Measurements from ENCODE around the gene COMMD7.
A peak's percentile ranks its signal among the peaks of the same experiment; 100 is the strongest.

COMMD7 gene

DNA sequence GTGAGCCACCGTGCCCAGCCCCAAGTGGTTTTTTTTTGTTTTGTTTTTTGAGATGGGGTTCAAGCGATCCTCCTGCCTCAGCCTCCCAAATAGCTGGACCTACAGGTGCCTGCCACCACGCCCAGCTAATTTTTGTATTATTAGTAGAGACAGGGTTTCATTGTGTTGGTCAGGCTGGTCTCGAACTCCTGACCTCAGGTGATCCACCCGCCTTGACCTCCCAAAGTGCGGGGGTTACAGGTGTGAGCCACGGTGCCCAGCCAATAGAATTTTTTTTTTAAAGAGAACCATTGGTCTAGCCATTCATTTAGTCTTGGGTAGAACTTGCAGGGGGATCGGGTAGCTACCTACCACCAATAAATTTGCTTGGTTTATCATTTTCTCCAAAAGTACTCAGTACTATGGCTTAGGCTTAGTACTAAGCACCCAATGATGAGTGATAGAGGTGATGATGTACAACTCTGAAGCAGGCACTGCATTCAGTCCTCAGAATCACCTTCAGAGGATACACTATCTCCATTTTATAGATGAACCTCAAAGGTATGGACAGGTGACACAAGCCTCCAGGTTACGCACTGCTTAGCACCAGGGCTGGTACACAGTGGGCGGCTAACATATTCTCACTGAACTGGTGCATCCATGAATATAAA lies 56.6 kb downstream of the COMMD7 start:
- Histone ChIP-seq H3K9me3 (ENCODE audit: control insufficient read depth, low read length) (no peaks in the 10 kb centered on the region), H3K4me3 (ENCODE audit: extremely low read depth, insufficient read depth, low read length, poor library complexity, severe bottlenecking) (no peak overlapping the region), H3K36me3 (ENCODE audit: control insufficient read depth, insufficient read depth, low read length) (no peaks in the 10 kb centered on the region), H3K27ac (ENCODE audit: low read depth, low read length, severe bottlenecking) (no peak overlapping the region), H3K4me1 (ENCODE audit: control insufficient read depth, insufficient read depth, low read length, poor library complexity, severe bottlenecking) (no peaks in the 10 kb centered on the region)
- WGBS, 2 experiments (ENCODE audit: insufficient coverage in 2 of 2): 91 to 97% methylated on average over 7 of the region's 10 CpGs

DNA sequence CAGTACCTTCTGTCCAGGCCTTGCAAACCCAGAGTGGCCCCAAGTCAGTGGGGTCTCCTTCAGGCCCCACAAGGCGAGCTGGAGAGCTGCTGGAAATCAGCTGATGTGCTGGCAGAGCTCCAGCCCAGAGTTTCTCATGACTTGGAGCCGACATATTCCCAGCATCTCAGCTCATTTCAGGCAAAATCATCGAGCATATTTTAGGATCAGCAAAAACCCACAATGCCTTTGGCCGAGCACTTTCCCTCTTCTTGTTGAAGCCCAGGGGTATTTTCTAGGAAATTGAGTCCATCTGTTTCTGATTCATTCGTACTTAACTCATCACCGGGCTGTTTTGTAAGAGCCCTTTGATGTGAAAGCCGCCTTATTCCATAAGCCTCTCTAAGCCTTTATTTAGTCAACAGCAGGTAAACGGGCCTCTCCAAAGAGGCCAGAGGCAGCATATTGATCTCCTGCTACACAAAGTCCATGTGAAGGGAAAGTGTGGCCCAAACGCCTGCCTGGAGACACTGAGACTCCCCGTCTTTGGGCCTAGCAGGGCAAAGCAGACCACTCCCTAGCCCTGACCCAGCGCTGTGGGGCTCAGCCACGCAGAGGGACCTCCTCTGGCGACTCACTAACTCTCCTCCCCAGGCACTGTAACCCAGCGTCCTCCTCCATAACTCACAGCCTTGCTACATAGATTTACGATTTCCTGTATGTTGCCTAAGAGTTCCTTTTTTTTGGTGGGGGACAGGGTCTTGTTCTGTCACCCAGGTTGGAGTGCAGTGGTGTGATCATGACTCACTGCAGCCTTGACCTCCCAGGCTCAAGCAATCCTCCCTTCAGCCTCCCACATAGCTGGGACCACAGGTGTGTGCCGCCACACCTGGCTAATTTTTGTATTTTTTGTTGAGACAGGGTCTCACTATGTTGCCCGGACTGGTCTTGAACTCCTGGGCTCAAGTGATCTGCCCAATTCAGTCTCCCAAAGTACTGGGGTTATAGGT lies 57.4 kb downstream of the COMMD7 start:
- peaks cover 5% of the 10 kb centered on the region for H3K4me1 ChIP-seq (ENCODE audit: control insufficient read depth, insufficient read depth, low read length, poor library complexity, severe bottlenecking)
- no peaks in the 10 kb centered on the region for H3K9me3 ChIP-seq (ENCODE audit: control insufficient read depth, low read length)
- no peaks in the 10 kb centered on the region for H3K36me3 ChIP-seq (ENCODE audit: control insufficient read depth, insufficient read depth, low read length)
- WGBS, 2 experiments (ENCODE audit: insufficient coverage in 2 of 2): 88 to 89% methylated on average over 13 to 14 of the region's 17 CpGs
- peak overlapping the region; percentile 86 for H3K27ac ChIP-seq (ENCODE audit: low read depth, low read length, severe bottlenecking)
- no peak overlapping the region for H3K4me3 ChIP-seq (ENCODE audit: extremely low read depth, insufficient read depth, low read length, poor library complexity, severe bottlenecking)

DNA sequence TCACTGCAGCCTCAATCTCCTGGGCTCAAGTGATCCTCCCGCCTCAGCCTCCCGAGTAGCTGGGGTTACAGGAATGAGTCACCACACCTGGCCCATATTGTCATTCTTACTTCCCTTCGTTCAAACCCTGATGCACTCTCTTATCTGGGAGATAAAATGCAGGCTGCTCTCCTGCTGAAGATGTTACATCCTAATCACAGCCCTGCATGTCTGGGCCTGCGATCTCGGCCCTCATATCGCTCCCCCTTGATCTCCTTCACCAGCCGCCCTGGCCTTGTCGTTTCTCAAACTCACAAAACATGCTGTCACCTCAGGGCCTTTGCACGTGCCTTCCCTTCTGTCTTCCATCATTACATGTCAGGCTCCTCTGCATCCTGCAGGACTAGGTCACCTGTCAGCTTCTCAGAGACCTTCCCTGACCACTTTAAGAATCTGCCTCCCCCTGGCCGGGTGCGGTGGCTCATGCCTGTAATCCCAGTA lies 60.7 kb downstream of the COMMD7 start:
- WGBS, 2 experiments (ENCODE audit: insufficient coverage in 2 of 2): 80 to 85% methylated on average over 11 of the region's 11 CpGs
- Histone ChIP-seq H3K4me3 (ENCODE audit: extremely low read depth, insufficient read depth, low read length, poor library complexity, severe bottlenecking) (no peak overlapping the region), H3K36me3 (ENCODE audit: control insufficient read depth, insufficient read depth, low read length) (no peaks in the 10 kb centered on the region), H3K4me1 (ENCODE audit: control insufficient read depth, insufficient read depth, low read length, poor library complexity, severe bottlenecking) (peaks cover 11% of the 10 kb centered on the region), H3K27ac (ENCODE audit: low read depth, low read length, severe bottlenecking) (no peak overlapping the region), H3K9me3 (ENCODE audit: control insufficient read depth, low read length) (no peaks in the 10 kb centered on the region)

DNA sequence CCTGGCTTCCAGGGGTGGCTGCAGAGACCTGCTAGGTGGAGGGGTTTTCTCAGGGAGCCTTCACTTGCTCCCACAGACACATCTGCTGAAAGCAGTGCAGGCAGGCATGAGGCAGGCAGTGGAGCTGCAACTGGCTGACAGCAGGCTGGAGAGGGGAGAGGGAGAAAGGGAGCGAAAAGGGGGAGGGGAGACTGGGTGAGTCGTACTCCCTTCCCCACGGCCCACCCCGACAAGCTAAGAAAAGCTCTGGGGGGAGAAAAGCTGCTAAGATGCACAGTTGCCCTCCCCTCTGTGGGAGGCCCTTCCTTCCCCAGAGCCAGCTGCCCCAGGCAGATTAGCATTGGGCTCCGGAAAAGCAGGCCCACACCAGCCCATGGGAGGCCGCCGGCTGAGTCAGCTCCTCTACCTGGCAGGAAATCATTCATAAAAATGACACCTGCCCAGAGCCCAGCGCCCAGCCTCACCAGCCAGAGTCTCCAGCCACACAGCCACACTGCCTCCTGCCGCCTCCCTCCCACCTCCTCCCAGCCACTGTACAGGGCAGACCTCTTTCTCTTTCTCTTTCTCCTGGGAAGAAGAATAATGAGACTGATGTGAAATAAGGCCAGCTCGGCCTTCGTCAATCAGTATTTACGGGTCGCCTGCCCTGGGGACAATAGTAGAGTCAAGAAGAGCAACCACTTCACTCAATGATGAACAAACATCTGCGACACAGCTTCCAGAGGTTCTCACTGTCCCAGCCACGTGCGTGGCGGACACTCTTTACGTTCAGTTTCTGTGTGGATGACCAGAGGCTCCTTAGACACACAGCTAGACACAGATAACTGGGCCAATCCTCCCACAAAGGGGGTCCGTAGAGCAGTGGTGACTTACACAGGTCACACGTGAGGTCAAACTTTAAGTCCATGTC lies 61.8 kb downstream of the COMMD7 start:
- H3K36me3 ChIP-seq (ENCODE audit: control insufficient read depth, insufficient read depth, low read length): no peaks in the 10 kb centered on the region
- peak overlapping the region; percentile 72 for H3K27ac ChIP-seq (ENCODE audit: low read depth, low read length, severe bottlenecking)
- H3K4me3 ChIP-seq (ENCODE audit: extremely low read depth, insufficient read depth, low read length, poor library complexity, severe bottlenecking): no peak overlapping the region
- no peaks in the 10 kb centered on the region for H3K9me3 ChIP-seq (ENCODE audit: control insufficient read depth, low read length)
- WGBS, 2 experiments (ENCODE audit: insufficient coverage in 2 of 2): 61 to 78% methylated on average over 14 to 16 of the region's 20 CpGs
- H3K4me1 ChIP-seq (ENCODE audit: control insufficient read depth, insufficient read depth, low read length, poor library complexity, severe bottlenecking): peaks cover 11% of the 10 kb centered on the region

DNA sequence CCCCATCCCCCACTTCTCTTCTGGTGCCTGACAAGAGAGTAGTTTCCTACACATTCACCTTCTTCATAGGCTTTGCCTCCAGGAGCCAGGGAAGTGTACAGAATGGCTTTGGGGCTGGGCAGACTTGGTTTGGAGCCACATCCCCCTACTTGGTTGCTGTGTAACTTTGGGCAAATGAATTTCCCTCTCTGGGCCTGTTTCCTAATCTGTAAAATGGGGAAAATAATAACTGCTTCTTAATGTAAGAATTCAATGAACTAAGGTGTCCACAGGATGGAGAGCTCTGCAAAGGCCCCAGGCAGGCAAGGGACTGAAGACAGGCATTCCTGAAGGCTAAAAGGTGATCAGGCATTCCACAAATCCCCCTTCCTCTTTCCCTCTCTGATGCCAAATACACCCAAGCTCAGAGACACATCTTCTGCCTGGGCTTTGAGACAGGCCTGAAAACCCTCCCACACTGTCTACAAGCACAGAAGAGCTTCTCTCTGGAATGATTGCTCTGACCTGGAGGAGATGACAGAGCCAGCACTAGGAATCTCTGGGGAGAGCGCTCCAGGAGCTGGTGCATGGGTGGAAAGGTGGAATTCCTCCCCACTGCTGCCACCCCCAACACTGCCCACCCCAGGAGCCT lies 62.6 kb downstream of the COMMD7 start:
- no peaks in the 10 kb centered on the region for H3K36me3 ChIP-seq (ENCODE audit: control insufficient read depth, insufficient read depth, low read length)
- peak overlapping the region; percentile 72 for H3K27ac ChIP-seq (ENCODE audit: low read depth, low read length, severe bottlenecking)
- no CpG with 5 or more reads among the region's 1 CpG for WGBS, 2 experiments (ENCODE audit: insufficient coverage in 2 of 2)
- H3K4me3 ChIP-seq (ENCODE audit: extremely low read depth, insufficient read depth, low read length, poor library complexity, severe bottlenecking): no peak overlapping the region
- no peaks in the 10 kb centered on the region for H3K9me3 ChIP-seq (ENCODE audit: control insufficient read depth, low read length)
- H3K4me1 ChIP-seq (ENCODE audit: control insufficient read depth, insufficient read depth, low read length, poor library complexity, severe bottlenecking): peaks cover 11% of the 10 kb centered on the region

DNA sequence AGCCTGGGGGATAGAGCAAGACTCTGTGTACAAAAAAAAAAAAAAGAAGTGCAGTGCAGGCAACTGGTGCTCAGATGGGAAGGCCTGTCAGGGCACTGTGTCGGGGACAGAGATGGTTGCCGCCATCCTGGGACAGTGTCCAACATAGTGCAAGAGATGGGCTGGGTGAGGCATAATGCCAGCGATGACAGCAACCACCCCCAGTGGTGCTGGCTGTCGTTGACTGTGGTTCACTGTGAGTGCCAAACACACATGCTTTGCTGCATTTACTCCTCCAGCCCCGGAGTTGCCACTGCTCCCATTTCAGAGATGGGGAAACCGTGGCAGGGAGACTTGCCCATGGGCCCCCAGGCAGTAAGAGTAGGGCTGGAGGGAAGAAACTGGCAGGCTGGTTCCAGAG lies 64.3 kb downstream of the COMMD7 start:
- H3K4me3 ChIP-seq (ENCODE audit: extremely low read depth, insufficient read depth, low read length, poor library complexity, severe bottlenecking): no peak overlapping the region
- no peak overlapping the region for H3K27ac ChIP-seq (ENCODE audit: low read depth, low read length, severe bottlenecking)
- peaks cover 11% of the 10 kb centered on the region for H3K4me1 ChIP-seq (ENCODE audit: control insufficient read depth, insufficient read depth, low read length, poor library complexity, severe bottlenecking)
- no peaks in the 10 kb centered on the region for H3K36me3 ChIP-seq (ENCODE audit: control insufficient read depth, insufficient read depth, low read length)
- H3K9me3 ChIP-seq (ENCODE audit: control insufficient read depth, low read length): no peaks in the 10 kb centered on the region
- 94 to 98% methylated on average over 6 of the region's 6 CpGs for WGBS, 2 experiments (ENCODE audit: insufficient coverage in 2 of 2)

DNA sequence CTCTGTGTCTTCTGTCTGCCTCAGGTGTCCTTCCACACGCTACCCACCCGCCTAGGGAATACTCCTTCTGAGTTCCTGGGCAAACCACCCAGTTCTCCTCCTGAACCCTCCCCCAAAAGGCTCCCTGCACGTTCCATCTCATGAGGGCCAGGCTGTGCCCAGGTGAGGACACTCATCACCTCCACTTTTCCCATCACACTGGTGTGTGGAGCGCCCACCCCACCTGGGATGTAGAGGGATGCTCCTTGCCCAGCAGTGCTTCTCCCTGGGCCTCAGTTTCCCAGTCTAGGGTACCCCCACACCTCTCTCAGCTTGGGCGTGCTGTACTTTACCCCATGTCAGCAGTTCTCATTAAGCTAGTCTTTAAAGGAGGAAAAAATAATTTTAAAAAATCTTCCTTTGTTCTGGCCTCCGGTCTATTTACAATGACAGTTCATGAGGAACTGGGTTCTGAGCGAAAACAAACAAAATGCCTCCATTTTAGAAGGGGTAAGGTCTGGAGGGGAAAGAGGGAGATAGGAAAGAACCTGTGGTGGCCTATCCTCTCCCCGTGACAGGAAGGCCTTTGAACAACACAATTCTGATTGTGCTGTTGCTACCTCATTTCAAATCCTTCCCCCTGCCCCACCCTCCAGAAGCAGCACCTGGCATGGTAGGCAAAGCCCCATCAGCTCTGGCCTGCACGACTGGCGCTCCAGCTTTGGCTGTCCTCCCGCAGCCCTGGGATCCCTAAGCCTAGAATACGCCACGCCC lies 67.9 kb downstream of the COMMD7 start:
- WGBS, 2 experiments (ENCODE audit: insufficient coverage in 2 of 2): 84 to 95% methylated on average over 9 to 11 of the region's 13 CpGs
- Histone ChIP-seq H3K4me3 (ENCODE audit: extremely low read depth, insufficient read depth, low read length, poor library complexity, severe bottlenecking) (no peak overlapping the region), H3K27ac (ENCODE audit: low read depth, low read length, severe bottlenecking) (no peak overlapping the region), H3K36me3 (ENCODE audit: control insufficient read depth, insufficient read depth, low read length) (no peaks in the 10 kb centered on the region), H3K9me3 (ENCODE audit: control insufficient read depth, low read length) (no peaks in the 10 kb centered on the region), H3K4me1 (ENCODE audit: control insufficient read depth, insufficient read depth, low read length, poor library complexity, severe bottlenecking) (peaks cover 9% of the 10 kb centered on the region)

DNA sequence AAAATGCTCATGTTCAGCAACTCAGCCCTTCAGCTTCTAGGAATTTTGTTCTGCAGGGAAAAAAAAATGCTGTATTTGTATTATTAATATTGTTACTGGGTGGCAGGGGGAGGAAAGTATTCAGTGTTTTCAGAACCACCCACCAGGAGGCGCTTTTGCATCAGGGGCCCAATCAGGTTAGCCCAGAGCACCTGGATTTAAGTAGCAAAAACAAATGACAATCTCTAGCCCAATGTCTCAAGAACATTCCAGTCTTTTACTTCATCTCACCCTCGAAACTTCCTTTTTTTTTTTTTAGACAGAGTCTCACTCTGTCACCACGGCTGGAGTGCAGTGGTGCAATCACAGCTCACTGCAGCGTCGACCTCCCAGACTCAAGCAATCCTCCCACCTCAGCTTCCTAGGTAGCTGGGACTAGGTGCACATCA lies 68.9 kb downstream of the COMMD7 start:
- H3K27ac ChIP-seq (ENCODE audit: low read depth, low read length, severe bottlenecking): no peak overlapping the region
- no peak overlapping the region for H3K4me3 ChIP-seq (ENCODE audit: extremely low read depth, insufficient read depth, low read length, poor library complexity, severe bottlenecking)
- no peaks in the 10 kb centered on the region for H3K36me3 ChIP-seq (ENCODE audit: control insufficient read depth, insufficient read depth, low read length)
- WGBS, 2 experiments (ENCODE audit: insufficient coverage in 2 of 2): 11 to 15% methylated on average over 2 of the region's 5 CpGs
- peaks cover 7% of the 10 kb centered on the region for H3K4me1 ChIP-seq (ENCODE audit: control insufficient read depth, insufficient read depth, low read length, poor library complexity, severe bottlenecking)
- H3K9me3 ChIP-seq (ENCODE audit: control insufficient read depth, low read length): no peaks in the 10 kb centered on the region

DNA sequence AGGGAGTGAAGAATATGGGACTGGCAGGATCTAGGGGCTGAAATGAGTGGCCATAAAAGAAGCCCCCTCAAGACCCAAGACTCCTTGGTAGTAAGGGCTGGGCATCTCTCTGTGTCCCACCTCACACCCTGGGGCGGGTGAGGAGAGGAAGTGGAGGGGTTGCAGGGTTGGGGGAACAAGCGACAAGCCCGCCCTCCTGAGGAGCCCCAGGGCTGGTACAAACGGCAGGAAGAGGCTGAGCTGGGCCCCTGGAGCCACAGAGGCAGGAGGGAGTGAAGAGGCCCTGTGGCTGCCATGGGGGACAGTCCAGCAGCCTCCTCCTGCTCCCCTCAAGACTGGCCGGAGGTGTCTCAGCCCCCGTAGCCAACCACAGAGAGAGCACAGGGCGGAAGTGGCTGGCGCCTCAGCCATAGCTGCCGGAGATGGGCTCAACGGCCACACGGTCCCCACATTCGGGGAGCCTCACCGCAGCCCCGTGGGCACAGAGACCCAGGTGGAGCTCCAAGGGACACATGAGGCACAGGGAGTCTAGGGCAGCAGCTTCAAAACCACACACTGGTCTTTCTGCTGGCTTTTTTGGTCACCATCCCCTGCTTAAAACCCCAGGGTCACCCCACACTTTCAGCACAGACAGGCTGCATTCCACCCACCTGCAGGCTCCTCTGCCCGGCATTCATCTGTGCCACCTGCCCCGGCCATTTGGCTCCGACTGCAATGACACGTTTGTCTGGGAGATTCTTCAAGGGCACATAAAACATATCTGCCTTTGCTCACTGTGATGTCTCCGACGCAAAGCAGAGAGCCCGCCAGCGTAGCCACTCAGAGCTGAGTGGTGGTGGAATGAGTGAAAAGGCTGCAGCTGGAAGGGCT lies 70.0 kb downstream of the COMMD7 start:
- WGBS, 2 experiments (ENCODE audit: insufficient coverage in 2 of 2): 85 to 87% methylated on average over 12 to 21 of the region's 22 CpGs
- Histone ChIP-seq H3K27ac (ENCODE audit: low read depth, low read length, severe bottlenecking) (peak overlapping the region; percentile 29), H3K4me1 (ENCODE audit: control insufficient read depth, insufficient read depth, low read length, poor library complexity, severe bottlenecking) (peaks cover 7% of the 10 kb centered on the region), H3K9me3 (ENCODE audit: control insufficient read depth, low read length) (no peaks in the 10 kb centered on the region), H3K36me3 (ENCODE audit: control insufficient read depth, insufficient read depth, low read length) (no peaks in the 10 kb centered on the region), H3K4me3 (ENCODE audit: extremely low read depth, insufficient read depth, low read length, poor library complexity, severe bottlenecking) (no peak overlapping the region)

Measured in mesodermal cell (in vitro differentiated cells).